SU-DHL-6 (cell line): ENCODE results near the gene HMG20A.

Experiments used
- CTCF ChIP-seq: fragments of 200-600 bp; sonication (generic); IDR thresholded peaks from one replicate; pipeline ENCODE4 v1.5.1; 2017; ENCODE audit warnings: antibody characterized with exemption, mild to moderate bottlenecking, low read length, moderate library complexity; ENCODE audit not compliant: insufficient read depth, poor library complexity, severe bottlenecking
- EZH2phosphoT487 ChIP-seq: fragments of 200-600 bp; sonication (generic), shearing (Covaris generic); conservative IDR thresholded peaks from 2 replicates; pipeline ENCODE4 v1.6.1; 2018; ENCODE audit warnings: mild to moderate bottlenecking, antibody characterized with exemption, low read length, moderate library complexity, mixed read lengths

GRCh38 chr15:77454951-77455350 is 34.3 kb downstream of the HMG20A start:
- TF ChIP-seq CTCF: no peak
- no peak for TF ChIP-seq EZH2phosphoT487
